ENCODE data around the gene VAMP8.
"Not testable (repeated sequence)": the region's sequence is repeated elsewhere in the genome, so short reads cannot be mapped to it uniquely, and the experiment has no call there.

Gene VAMP8

DNA sequence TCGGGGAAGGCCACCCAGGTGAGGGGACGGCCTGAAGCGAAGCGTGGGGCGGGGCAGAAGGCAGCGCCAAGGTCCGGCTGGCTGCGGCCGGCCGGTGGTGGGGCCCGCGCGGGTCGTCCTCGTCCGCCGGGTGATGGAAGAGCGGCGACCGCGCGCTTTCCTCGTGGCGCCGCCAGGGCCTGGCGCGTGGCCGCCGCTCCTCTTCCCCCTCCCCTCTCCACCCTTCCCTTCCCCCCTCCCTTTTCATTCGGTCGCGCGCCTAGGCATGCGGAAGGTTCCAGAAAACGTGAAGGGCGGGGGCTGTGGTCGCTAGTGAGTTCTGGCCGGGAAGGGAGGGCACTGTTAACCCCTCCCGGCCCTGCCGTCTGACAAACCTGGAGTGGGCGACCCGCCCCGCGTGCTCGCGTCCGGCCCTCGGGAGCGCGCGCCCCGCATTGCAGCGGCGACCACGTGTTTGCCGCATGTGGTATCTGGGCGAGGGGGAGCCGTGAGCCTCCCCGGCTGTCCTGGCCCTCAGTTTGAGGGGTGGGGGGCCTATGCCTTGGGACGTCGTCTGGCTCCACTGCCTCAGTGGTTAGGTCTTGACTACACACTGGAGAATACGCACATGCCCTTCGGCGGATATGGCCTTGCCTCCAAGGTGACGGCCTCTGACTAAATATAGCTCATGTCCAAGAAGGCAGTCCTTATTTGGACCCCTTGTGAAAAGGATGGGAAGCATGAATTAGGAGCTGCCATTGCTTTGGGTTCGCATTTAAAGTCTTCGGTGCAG, 37.8 kb upstream of the VAMP8 start:
- Histone ChIP-seq H3K27me3 (no peaks in the 10 kb centered on the region), H3K4me1 (peaks cover 0 to 61% (median 41%) of the 10 kb centered on the region in 4 donors)

GRCh38 chr2:85540133-85540648, 37.2 kb upstream of the VAMP8 start:
- TF ChIP-seq, protein P1, sequence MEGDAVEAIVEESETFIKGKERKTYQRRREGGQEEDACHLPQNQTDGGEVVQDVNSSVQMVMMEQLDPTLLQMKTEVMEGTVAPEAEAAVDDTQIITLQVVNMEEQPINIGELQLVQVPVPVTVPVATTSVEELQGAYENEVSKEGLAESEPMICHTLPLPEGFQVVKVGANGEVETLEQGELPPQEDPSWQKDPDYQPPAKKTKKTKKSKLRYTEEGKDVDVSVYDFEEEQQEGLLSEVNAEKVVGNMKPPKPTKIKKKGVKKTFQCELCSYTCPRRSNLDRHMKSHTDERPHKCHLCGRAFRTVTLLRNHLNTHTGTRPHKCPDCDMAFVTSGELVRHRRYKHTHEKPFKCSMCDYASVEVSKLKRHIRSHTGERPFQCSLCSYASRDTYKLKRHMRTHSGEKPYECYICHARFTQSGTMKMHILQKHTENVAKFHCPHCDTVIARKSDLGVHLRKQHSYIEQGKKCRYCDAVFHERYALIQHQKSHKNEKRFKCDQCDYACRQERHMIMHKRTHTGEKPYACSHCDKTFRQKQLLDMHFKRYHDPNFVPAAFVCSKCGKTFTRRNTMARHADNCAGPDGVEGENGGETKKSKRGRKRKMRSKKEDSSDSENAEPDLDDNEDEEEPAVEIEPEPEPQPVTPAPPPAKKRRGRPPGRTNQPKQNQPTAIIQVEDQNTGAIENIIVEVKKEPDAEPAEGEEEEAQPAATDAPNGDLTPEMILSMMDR (IDR thresholded peaks at IDR 0.05) = no peak
- no peaks in the 10 kb centered on the region for H3K27me3 ChIP-seq
- intact Hi-C loops (cut with DNase I; ENCODE audit: low total_unique reads) = no loop called here
- peaks cover 41 to 43% (median 43%) of the 10 kb centered on the region in 3 donors for H3K36me3 ChIP-seq
- peak overlapping the region; percentile 96 to 100 for H3K27ac ChIP-seq
- DNase-seq = no peak
- H3K4me3 ChIP-seq = peak overlapping the region; percentile 69 to 94
- H3K4me1 ChIP-seq = peaks cover 0 to 65% (median 40%) of the 10 kb centered on the region in 4 donors
- H3K9me3 ChIP-seq = no peaks in the 10 kb centered on the region

More for the DNA sequence above, 37.8 kb upstream of the VAMP8 start:
- no peaks in the 10 kb centered on the region for H3K9me3 ChIP-seq
- peaks cover 35 to 38% (median 37%) of the 10 kb centered on the region in 3 donors for H3K36me3 ChIP-seq
- peak overlapping the region; percentile 96 to 100 for H3K27ac ChIP-seq
- TF ChIP-seq, protein P1 (IDR thresholded peaks at IDR 0.05) = no peak
- peak overlapping the region; percentile 69 to 94 for H3K4me3 ChIP-seq
- peak; percentile 75 to 88 for DNase-seq
- intact Hi-C loops (cut with DNase I; ENCODE audit: low total_unique reads) = loop anchor here (5.0 kb wide), 1 partner anchor 102 kb away; no protein-coding TSS in a partner anchor

DNA sequence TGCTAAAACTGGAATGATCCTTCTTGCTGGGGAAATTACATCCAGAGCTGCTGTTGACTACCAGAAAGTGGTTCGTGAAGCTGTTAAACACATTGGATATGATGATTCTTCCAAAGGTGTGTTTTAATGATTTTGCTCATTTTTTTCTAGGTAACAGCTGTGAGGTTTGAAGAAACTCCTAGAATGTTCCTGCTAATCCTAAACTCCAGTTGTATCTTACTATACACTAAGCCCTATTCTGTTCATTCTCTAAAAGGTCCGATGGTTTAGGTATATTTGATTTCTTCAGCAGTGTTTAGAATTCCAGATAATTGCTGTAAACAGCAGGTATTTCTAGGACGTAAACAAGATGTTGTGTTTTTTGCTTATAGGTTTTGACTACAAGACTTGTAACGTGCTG, 36.1 kb upstream of the VAMP8 start:
- Histone ChIP-seq H3K4me3 (peak overlapping the region; percentile 69 to 94), H3K36me3 (peaks cover 52 to 54% (median 53%) of the 10 kb centered on the region in 3 donors), H3K9me3 (no peaks in the 10 kb centered on the region), H3K4me1 (peaks cover 0 to 57% (median 37%) of the 10 kb centered on the region in 4 donors), H3K27ac (peak overlapping the region; percentile 96 to 100), H3K27me3 (no peaks in the 10 kb centered on the region)
- intact Hi-C loops (cut with DNase I; ENCODE audit: low total_unique reads) = no loop called here
- no peak for DNase-seq
- TF ChIP-seq, protein P1 (IDR thresholded peaks at IDR 0.05) = no peak

GRCh38 chr2:85541753-85542457, 35.5 kb upstream of the VAMP8 start:
- no peak for DNase-seq
- Histone ChIP-seq H3K9me3 (no peaks in the 10 kb centered on the region), H3K27ac (peak overlapping the region; percentile 96 to 100), H3K4me1 (peaks cover 0 to 50% (median 31%) of the 10 kb centered on the region in 4 donors), H3K27me3 (no peaks in the 10 kb centered on the region), H3K4me3 (peak overlapping the region; percentile 69 to 94), H3K36me3 (peaks cover 56 to 59% (median 58%) of the 10 kb centered on the region in 3 donors)
- intact Hi-C loops (cut with DNase I; ENCODE audit: low total_unique reads) = no loop called here
- TF ChIP-seq, protein P1 (IDR thresholded peaks at IDR 0.05) = no peak

- Histone ChIP-seq H3K27ac (peak overlapping the region; percentile 10 to 100), H3K4me1 (peaks cover 0 to 42% (median 23%) of the 10 kb centered on the region in 4 donors), H3K4me3 (peak overlapping the region in 1 of 2 donors; percentile 69), H3K36me3 (peaks cover 60% of the 10 kb centered on the region in 3 donors), H3K27me3 (no peaks in the 10 kb centered on the region), H3K9me3 (no peaks in the 10 kb centered on the region)
- DNase-seq = no peak
- TF ChIP-seq, protein P1 (IDR thresholded peaks at IDR 0.05) = no peak
- intact Hi-C loops (cut with DNase I; ENCODE audit: low total_unique reads) = no loop called here
Observed at GRCh38 chr2:85542777-85543176, 34.6 kb upstream of the VAMP8 start.

- Histone ChIP-seq H3K4me1 (peaks cover 0 to 42% (median 23%) of the 10 kb centered on the region in 4 donors), H3K27ac (peak overlapping the region in 1 of 2 donors; percentile 22), H3K36me3 (peaks cover 60 to 63% (median 61%) of the 10 kb centered on the region in 3 donors)
- H3K4me3 ChIP-seq; H3K9me3 ChIP-seq; intact Hi-C loops (cut with DNase I; ENCODE audit: low total_unique reads); H3K27me3 ChIP-seq; DNase-seq: not testable (repeated sequence)
Observed at GRCh38 chr2:85544254-85544691, 33.1 kb upstream of the VAMP8 start.

DNA sequence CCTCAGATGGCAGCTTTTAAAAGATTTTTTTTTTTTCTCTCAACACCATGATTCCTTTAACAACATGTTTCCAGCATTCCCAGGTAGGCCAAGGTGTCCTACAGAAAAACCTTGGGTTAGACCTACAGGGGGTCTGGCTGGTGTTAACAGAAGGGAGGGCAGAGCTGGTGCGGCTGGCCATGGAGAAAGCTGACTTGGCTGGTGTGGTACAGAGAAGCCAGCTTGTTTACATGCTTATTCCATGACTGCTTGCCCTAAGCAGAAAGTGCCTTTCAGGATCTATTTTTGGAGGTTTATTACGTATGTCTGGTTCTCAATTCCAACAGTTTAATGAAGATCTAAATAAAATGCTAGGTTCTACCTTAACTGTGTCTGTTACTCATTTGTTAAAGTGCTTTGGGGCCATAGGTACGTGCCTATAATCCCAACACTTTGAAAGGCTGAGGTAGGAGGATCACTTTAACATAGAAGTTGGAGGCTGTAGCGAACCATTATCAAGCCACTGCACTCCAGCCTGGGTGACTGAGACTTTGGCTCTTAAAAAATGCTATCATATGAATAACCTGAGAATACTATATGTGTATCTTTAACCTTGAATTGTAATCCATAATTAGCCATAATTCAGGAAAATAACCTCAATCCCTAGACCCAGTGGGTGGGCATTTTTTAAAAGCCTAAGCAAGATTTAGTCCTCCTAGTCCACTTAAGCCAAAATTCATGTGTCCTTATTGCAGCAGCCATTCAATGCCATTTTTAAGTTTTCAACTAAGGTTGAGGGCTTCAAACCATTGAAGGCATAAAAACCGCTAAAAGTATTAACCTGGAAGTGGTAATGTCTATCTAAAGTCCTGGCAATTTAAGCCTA, 32.2 kb upstream of the VAMP8 start:
- H3K4me1 ChIP-seq = peaks cover 0 to 42% (median 23%) of the 10 kb centered on the region in 4 donors
- peak in 1 of 2 donors; percentile 24 for DNase-seq
- intact Hi-C loops (cut with DNase I; ENCODE audit: low total_unique reads); H3K4me3 ChIP-seq; H3K9me3 ChIP-seq; H3K27me3 ChIP-seq: not testable (repeated sequence)
- peaks cover 62 to 72% (median 70%) of the 10 kb centered on the region in 3 donors for H3K36me3 ChIP-seq
- H3K27ac ChIP-seq = peak overlapping the region in 1 of 2 donors; percentile 27

All from tibial artery (tissue), 4 donors.